GM23248 (cell line): ENCODE results near the gene BAMBI.

Experiments used
- EZH2 ChIP-seq: fragments of 200-600 bp; sonication (generic); IDR thresholded peaks from 2 replicates; pipeline ENCODE4 v1.6.1; 2018; ENCODE audit warnings: antibody characterized with exemption, mild to moderate bottlenecking; ENCODE audit not compliant: insufficient read depth, poor library complexity, severe bottlenecking
- EZH2phosphoT487 ChIP-seq: fragments of 200-600 bp; sonication (generic); IDR thresholded peaks from 2 replicates; pipeline ENCODE4 v1.6.1; 2018; ENCODE audit warnings: antibody characterized with exemption, moderate library complexity, mild to moderate bottlenecking, low read depth; ENCODE audit not compliant: insufficient read depth

- TF ChIP-seq EZH2 (no peak), EZH2phosphoT487 (no peak)
These were observed 13.0 kb upstream of the BAMBI start for GRCh38 chr10:28664369-28664740.
